DND-41 (cell line): ENCODE measurements around the gene FRMPD4.

Experiments used
- ATAC-seq: fragments of 200-7000 bp; cut with Tn5 transposase; 3 replicates; pipeline ENCODE4 v1.9.1; 2021; ENCODE audit warnings: low read depth; ENCODE audit not compliant: insufficient read depth
- DNase-seq: peaks from one replicate; pipeline ENCODE4 v3.0.0-alpha.2; 2020
- H2AFZ ChIP-seq: 2 replicates; pipeline ENCODE4 v1.6.0; 2012; ENCODE audit warnings: low read depth, low read length
- H3K27ac ChIP-seq: 2 replicates; pipeline ENCODE4 v1.5.1; 2012; ENCODE audit warnings: low read length, inconsistent platforms
- H3K27me3 ChIP-seq: fragments of 200-600 bp; sonication (generic); 2 replicates; pipeline ENCODE4 v1.6.0; 2012; ENCODE audit warnings: low read length, mild to moderate bottlenecking, inconsistent platforms; ENCODE audit not compliant: insufficient read depth, poor library complexity
- H3K36me3 ChIP-seq: 2 replicates; pipeline ENCODE4 v1.5.1; 2012; ENCODE audit warnings: low read length, inconsistent platforms; ENCODE audit not compliant: insufficient read depth
- H3K4me1 ChIP-seq: 2 replicates; pipeline ENCODE4 v1.5.1; 2012; ENCODE audit warnings: mild to moderate bottlenecking, low read length; ENCODE audit not compliant: insufficient read depth
- H3K4me2 ChIP-seq: 2 replicates; pipeline ENCODE4 v1.6.0; 2012; ENCODE audit warnings: mild to moderate bottlenecking, moderate library complexity, low read length, inconsistent platforms; ENCODE audit not compliant: insufficient read depth
- H3K4me3 ChIP-seq, 2 experiments: fragments of 200-600 bp in 1 of 2; shearing (Covaris generic) in 1 of 2; 2 replicates each; pipeline ENCODE4 v1.5.1; 2012 to 2016; ENCODE audit warnings: inconsistent platforms in 2 of 2, low read length in 2 of 2, mild to moderate bottlenecking in 2 of 2, low read depth in 1 of 2, moderate library complexity in 1 of 2
- H3K79me2 ChIP-seq: 2 replicates; pipeline ENCODE4 v1.6.0; 2012; ENCODE audit warnings: low read length, inconsistent platforms; ENCODE audit not compliant: insufficient read depth
- H3K9ac ChIP-seq: 2 replicates; pipeline ENCODE4 v1.6.0; 2012; ENCODE audit warnings: low read depth, mild to moderate bottlenecking, inconsistent platforms, low read length, moderate library complexity
- H3K9me3 ChIP-seq: 2 replicates; pipeline ENCODE4 v1.5.1; 2012; ENCODE audit warnings: low read length, moderate library complexity, mild to moderate bottlenecking, inconsistent platforms; ENCODE audit not compliant: insufficient read depth, severe bottlenecking
- H4K20me1 ChIP-seq: 2 replicates; pipeline ENCODE4 v1.6.0; 2012; ENCODE audit warnings: low read length; ENCODE audit not compliant: insufficient read depth
- EZH2 ChIP-seq: IDR thresholded peaks from 3 replicates; pipeline ENCODE4 v1.6.1; 2012; ENCODE audit warnings: borderline replicate concordance, low read depth, mild to moderate bottlenecking, moderate library complexity, low read length, inconsistent platforms; ENCODE audit not compliant: severe bottlenecking
- TF ChIP-seq, protein P1 (sequence below): IDR thresholded peaks from 2 replicates; pipeline ENCODE4 v1.5.1; 2012; ENCODE audit warnings: borderline replicate concordance, low read length, moderate library complexity, mild to moderate bottlenecking; ENCODE audit not compliant: poor library complexity, severe bottlenecking; ENCODE audit errors: extremely low read depth

Gene FRMPD4

DNA sequence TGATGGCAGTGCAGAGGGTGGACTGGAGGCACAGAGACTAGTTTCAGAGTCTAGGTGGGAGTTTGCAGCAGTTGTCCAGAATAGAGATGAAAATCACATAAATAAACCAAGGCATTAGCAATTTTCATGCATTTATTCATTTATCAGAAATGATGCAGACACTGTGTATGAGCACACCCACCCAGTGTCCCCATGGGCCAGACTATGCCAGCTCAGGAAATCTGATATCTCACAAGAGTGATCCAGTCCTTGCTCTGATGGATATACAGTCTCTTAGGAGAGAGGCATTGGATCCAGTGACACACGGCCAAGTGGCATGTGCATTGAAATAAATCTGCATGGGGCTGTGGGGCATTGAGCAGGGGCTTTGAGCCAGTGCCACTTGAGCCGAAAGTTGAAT lies 228.2 kb downstream of the FRMPD4 start:
- Histone ChIP-seq H2AFZ (no peak overlapping the region), H4K20me1 (no peaks in the 10 kb centered on the region), H3K79me2 (no peaks in the 10 kb centered on the region), H3K4me3 (no peak overlapping the region), H3K4me1 (no peaks in the 10 kb centered on the region), H3K36me3 (no peaks in the 10 kb centered on the region), H3K27ac (no peak overlapping the region), H3K9me3 (no peaks in the 10 kb centered on the region), H3K4me2 (no peak overlapping the region), H3K9ac (no peak overlapping the region), H3K27me3 (no peaks in the 10 kb centered on the region)
- DNase-seq = no peak
- TF ChIP-seq, protein P1, sequence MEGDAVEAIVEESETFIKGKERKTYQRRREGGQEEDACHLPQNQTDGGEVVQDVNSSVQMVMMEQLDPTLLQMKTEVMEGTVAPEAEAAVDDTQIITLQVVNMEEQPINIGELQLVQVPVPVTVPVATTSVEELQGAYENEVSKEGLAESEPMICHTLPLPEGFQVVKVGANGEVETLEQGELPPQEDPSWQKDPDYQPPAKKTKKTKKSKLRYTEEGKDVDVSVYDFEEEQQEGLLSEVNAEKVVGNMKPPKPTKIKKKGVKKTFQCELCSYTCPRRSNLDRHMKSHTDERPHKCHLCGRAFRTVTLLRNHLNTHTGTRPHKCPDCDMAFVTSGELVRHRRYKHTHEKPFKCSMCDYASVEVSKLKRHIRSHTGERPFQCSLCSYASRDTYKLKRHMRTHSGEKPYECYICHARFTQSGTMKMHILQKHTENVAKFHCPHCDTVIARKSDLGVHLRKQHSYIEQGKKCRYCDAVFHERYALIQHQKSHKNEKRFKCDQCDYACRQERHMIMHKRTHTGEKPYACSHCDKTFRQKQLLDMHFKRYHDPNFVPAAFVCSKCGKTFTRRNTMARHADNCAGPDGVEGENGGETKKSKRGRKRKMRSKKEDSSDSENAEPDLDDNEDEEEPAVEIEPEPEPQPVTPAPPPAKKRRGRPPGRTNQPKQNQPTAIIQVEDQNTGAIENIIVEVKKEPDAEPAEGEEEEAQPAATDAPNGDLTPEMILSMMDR = no peak
- TF ChIP-seq EZH2 = no peak
- no peak for ATAC-seq

DNA sequence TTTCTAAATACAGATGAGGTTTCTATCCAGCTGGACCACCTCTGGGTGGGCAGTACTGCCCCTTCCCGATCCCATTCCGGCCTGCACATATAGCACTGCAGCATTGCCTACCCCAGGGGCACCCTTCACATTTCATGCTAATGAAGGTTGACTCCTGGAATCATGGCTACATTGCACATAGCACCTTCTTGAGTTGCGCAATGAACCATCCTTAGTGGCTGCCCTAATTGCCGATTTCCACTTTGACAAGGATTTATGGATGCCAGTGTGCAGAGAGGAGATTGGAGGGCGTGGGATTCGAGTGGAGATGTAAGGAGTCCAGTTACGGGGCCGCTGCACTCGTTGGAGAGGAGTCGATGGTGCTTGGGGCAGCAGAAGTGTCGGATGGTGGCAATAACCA lies 229.0 kb downstream of the FRMPD4 start:
- H4K20me1 ChIP-seq = no peaks in the 10 kb centered on the region
- no peaks in the 10 kb centered on the region for H3K27me3 ChIP-seq
- no peak overlapping the region for H2AFZ ChIP-seq
- H3K79me2 ChIP-seq = no peaks in the 10 kb centered on the region
- H3K4me3 ChIP-seq = no peak overlapping the region
- DNase-seq (no peak), ATAC-seq (no peak)
- no peak overlapping the region for H3K4me2 ChIP-seq
- H3K4me1 ChIP-seq = no peaks in the 10 kb centered on the region
- TF ChIP-seq, protein P1 = no peak
- TF ChIP-seq EZH2 = no peak
- H3K9ac ChIP-seq = no peak overlapping the region
- H3K9me3 ChIP-seq = no peaks in the 10 kb centered on the region
- no peaks in the 10 kb centered on the region for H3K36me3 ChIP-seq
- H3K27ac ChIP-seq = no peak overlapping the region

DNA sequence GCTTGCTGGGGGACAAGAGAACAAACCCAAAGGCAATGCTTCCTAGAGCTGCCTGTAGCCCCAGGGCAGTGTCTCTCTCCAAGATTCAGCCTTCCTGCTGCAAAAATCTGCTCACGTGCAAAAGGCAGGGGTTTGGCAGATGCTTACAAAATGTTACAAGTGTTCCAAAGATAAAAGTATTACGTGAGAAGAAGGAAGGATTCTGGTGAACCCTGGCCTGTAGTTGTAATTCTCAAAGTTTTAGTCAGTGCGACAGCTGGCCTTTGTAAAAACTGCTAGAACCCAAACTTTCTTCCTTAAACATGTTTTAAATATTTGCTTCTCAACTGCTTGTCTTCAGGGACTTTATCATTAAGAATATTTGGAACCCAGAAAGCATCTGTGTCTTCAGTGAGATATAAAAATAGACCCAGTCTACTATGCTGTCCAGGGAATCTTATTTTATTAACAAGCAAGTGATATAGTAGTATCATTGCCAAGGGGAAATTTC lies 232.3 kb downstream of the FRMPD4 start:
- ATAC-seq = no peak
- no peaks in the 10 kb centered on the region for H3K79me2 ChIP-seq
- no peaks in the 10 kb centered on the region for H4K20me1 ChIP-seq
- H3K4me2 ChIP-seq = no peak overlapping the region
- H3K4me3 ChIP-seq = no peak overlapping the region
- no peaks in the 10 kb centered on the region for H3K4me1 ChIP-seq
- H3K9ac ChIP-seq = no peak overlapping the region
- H2AFZ ChIP-seq = no peak overlapping the region
- no peak overlapping the region for H3K27ac ChIP-seq
- H3K9me3 ChIP-seq = no peaks in the 10 kb centered on the region
- TF ChIP-seq EZH2 = no peak
- TF ChIP-seq, protein P1 = no peak
- no peaks in the 10 kb centered on the region for H3K36me3 ChIP-seq
- H3K27me3 ChIP-seq = no peaks in the 10 kb centered on the region
- no peak for DNase-seq

DNA sequence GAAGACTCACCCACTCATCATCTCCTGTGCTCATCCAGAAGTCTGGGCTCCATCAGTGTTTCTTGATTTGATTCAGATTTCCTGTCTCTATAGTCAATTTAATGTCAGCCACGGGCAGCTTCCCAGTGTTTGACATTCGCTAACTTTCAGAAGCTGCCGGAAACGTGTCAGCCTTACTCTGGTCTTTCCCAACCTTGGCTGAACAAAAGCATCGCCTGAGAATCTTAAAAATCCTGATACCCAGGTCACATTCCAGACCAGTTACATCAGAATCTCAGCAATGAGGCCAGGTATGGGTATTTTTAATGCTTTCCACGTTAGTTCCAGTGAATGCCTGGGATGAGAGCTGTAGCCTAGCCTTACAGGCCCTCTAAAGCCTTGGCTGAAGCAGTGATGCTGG lies 233.8 kb downstream of the FRMPD4 start:
- no peak overlapping the region for H3K4me2 ChIP-seq
- no peak overlapping the region for H3K9ac ChIP-seq
- ATAC-seq = no peak
- no peak overlapping the region for H3K4me3 ChIP-seq
- no peaks in the 10 kb centered on the region for H4K20me1 ChIP-seq
- H3K4me1 ChIP-seq = no peaks in the 10 kb centered on the region
- no peak overlapping the region for H2AFZ ChIP-seq
- no peaks in the 10 kb centered on the region for H3K79me2 ChIP-seq
- no peak for DNase-seq
- no peaks in the 10 kb centered on the region for H3K9me3 ChIP-seq
- no peaks in the 10 kb centered on the region for H3K27me3 ChIP-seq
- no peak overlapping the region for H3K27ac ChIP-seq
- no peak for TF ChIP-seq EZH2
- TF ChIP-seq, protein P1 = no peak
- H3K36me3 ChIP-seq = no peaks in the 10 kb centered on the region
